Mucosa of stomach (tissue), 1 donor: ENCODE data around the gene SYNGR3.

Experiments used
- H3K27me3 ChIP-seq: one replicate; pipeline ENCODE4 v1.7.0; 2013; ENCODE audit warnings: mild to moderate bottlenecking, low read length; ENCODE audit not compliant: control insufficient read depth, insufficient read depth
- H3K36me3 ChIP-seq: one replicate; pipeline ENCODE4 v1.7.0; 2013; ENCODE audit warnings: low read length; ENCODE audit not compliant: control insufficient read depth, insufficient read depth
- H3K4me1 ChIP-seq: one replicate; pipeline ENCODE4 v1.7.0; 2013; ENCODE audit warnings: mild to moderate bottlenecking, low read length; ENCODE audit not compliant: control insufficient read depth, insufficient read depth
- H3K4me3 ChIP-seq: one replicate; pipeline ENCODE4 v1.7.0; 2013; ENCODE audit warnings: low read length
- H3K9ac ChIP-seq: one replicate; pipeline ENCODE4 v1.7.0; 2013; ENCODE audit warnings: mild to moderate bottlenecking, low read length, moderate library complexity
- H3K9me3 ChIP-seq: one replicate; pipeline ENCODE4 v1.7.0; 2013; ENCODE audit warnings: mild to moderate bottlenecking, low read length, moderate library complexity; ENCODE audit not compliant: control insufficient read depth
- donor health status: Pancreatic carcinoma.

SYNGR3 gene

GRCh38 chr16:1997494-1998359 lies 8.0 kb downstream of the SYNGR3 start:
- Histone ChIP-seq H3K4me1 (no peaks in the 10 kb centered on the region), H3K4me3 (no peak overlapping the region), H3K9me3 (no peaks in the 10 kb centered on the region), H3K9ac (no peak overlapping the region), H3K27me3 (no peaks in the 10 kb centered on the region), H3K36me3 (no peaks in the 10 kb centered on the region)

GRCh38 chr16:1998360-1998835 lies 8.6 kb downstream of the SYNGR3 start:
- Histone ChIP-seq H3K9me3 (no peaks in the 10 kb centered on the region), H3K27me3 (no peaks in the 10 kb centered on the region), H3K4me1 (peaks cover under 1% of the 10 kb centered on the region), H3K4me3 (no peak overlapping the region), H3K9ac (no peak overlapping the region), H3K36me3 (peaks cover 3% of the 10 kb centered on the region)

GRCh38 chr16:1998852-1999801 lies 9.4 kb downstream of the SYNGR3 start:
- H3K27me3 ChIP-seq = no peaks in the 10 kb centered on the region
- H3K4me1 ChIP-seq = peaks cover 8% of the 10 kb centered on the region
- no peaks in the 10 kb centered on the region for H3K9me3 ChIP-seq
- peaks cover 5% of the 10 kb centered on the region for H3K36me3 ChIP-seq
- no peak overlapping the region for H3K9ac ChIP-seq
- H3K4me3 ChIP-seq = no peak overlapping the region

GRCh38 chr16:1999866-2000514 lies 10.2 kb downstream of the SYNGR3 start:
- Histone ChIP-seq H3K9me3 (no peaks in the 10 kb centered on the region), H3K36me3 (peaks cover 5% of the 10 kb centered on the region), H3K9ac (no peak overlapping the region), H3K4me1 (peaks cover 17% of the 10 kb centered on the region), H3K4me3 (no peak overlapping the region), H3K27me3 (no peaks in the 10 kb centered on the region)

- Histone ChIP-seq H3K9me3 (no peaks in the 10 kb centered on the region), H3K36me3 (peaks cover 5% of the 10 kb centered on the region), H3K4me3 (no peak overlapping the region), H3K27me3 (no peaks in the 10 kb centered on the region), H3K9ac (no peak overlapping the region), H3K4me1 (peaks cover 27% of the 10 kb centered on the region)
Observed at GRCh38 chr16:2001035-2001434, 11.3 kb downstream of the SYNGR3 start.

- H3K9ac ChIP-seq = no peak overlapping the region
- H3K9me3 ChIP-seq = no peaks in the 10 kb centered on the region
- H3K4me1 ChIP-seq = peaks cover 34% of the 10 kb centered on the region
- peaks cover 5% of the 10 kb centered on the region for H3K36me3 ChIP-seq
- no peaks in the 10 kb centered on the region for H3K27me3 ChIP-seq
- H3K4me3 ChIP-seq = no peak overlapping the region
Observed at GRCh38 chr16:2001456-2002355, 11.9 kb downstream of the SYNGR3 start.

GRCh38 chr16:2002406-2003230 lies 12.8 kb downstream of the SYNGR3 start:
- Histone ChIP-seq H3K9ac (no peak overlapping the region), H3K27me3 (no peaks in the 10 kb centered on the region), H3K36me3 (peaks cover 5% of the 10 kb centered on the region), H3K9me3 (no peaks in the 10 kb centered on the region), H3K4me3 (no peak overlapping the region), H3K4me1 (peaks cover 42% of the 10 kb centered on the region)

- Histone ChIP-seq H3K4me1 (peaks cover 49% of the 10 kb centered on the region), H3K27me3 (no peaks in the 10 kb centered on the region), H3K9ac (peak overlapping the region; percentile 44), H3K36me3 (peaks cover 5% of the 10 kb centered on the region), H3K9me3 (no peaks in the 10 kb centered on the region), H3K4me3 (no peak overlapping the region)
Observed at GRCh38 chr16:2003231-2003826, 13.6 kb downstream of the SYNGR3 start.

- no peaks in the 10 kb centered on the region for H3K27me3 ChIP-seq
- peaks cover 5% of the 10 kb centered on the region for H3K36me3 ChIP-seq
- peaks cover 56% of the 10 kb centered on the region for H3K4me1 ChIP-seq
- H3K9me3 ChIP-seq = no peaks in the 10 kb centered on the region
- H3K4me3 ChIP-seq = no peak overlapping the region
- peak overlapping the region; percentile 44 for H3K9ac ChIP-seq
Observed at GRCh38 chr16:2003827-2004641, 14.3 kb downstream of the SYNGR3 start.
